Amygdala (tissue), 56 donors: Measurements from ENCODE around the gene HIF1A.

Source experiments
- DNase-seq, 56 donors: peaks; one replicate each; lab custom pipeline; 2025; lab: John Stamatoyannopoulos, UW

The HIF1A gene

DNA sequence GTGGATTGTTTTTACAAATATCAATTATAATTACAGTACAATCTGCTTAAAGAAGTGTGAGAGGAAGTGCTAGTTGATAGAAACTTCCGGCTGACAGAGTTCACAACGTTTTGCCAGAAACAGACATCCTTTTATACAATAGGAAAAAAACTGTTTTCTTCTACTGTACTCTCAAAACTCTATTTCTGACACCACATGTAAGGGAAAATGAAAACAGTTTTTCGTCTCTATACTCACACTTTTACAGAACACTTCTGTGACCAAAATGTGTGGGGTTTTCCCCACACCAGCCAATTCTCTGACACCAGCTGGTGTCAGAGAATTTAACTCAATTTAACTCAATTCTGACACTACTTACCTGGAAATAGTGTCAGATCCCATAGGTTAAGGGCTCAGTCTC lies 24.2 kb upstream of the HIF1A start:
- no peak for DNase-seq

- DNase-seq: no peak
Measured at GRCh38 chr14:61672796-61673195, 22.5 kb upstream of the HIF1A start.

- no peak for DNase-seq
Measured at GRCh38 chr14:61673305-61673704, 22.0 kb upstream of the HIF1A start.

DNA sequence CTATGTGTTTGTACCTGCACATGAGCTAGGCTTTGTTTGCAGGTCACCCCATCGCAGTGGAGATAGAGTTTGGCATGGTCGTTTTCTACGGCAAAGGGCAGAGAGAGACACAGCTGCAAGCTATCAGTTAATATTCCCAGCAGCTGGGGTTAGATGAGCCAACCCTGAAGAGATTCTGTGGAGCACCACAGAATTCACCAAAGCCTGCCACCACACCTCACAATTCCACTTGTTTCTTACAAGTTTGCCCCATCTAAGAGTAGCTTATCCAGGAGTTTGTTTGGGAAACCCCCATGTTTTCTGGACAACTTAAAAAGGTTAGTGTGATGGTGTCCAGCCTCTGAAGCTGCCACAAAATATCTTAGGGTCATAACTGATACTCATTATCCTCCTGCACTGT lies 20.0 kb upstream of the HIF1A start:
- no peak for DNase-seq

DNA sequence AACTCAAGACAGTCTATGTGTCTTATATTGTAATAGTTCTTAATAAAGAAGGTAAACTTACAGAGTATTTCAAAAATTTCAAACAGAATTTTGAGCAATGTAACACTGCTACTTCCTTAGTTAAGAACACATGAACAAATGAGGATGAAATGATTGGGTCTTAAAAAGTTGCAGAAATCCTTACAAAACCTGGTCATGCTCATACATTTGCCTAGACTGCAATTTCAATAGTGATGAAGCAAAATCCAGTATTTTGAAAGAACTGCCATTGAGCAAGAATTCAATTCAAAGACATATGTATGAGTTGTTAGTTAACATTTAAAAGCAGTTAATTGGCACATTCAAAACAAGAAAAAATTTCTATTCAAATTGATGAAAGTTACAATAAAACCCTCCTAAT lies 17.8 kb upstream of the HIF1A start:
- DNase-seq: no peak

DNA sequence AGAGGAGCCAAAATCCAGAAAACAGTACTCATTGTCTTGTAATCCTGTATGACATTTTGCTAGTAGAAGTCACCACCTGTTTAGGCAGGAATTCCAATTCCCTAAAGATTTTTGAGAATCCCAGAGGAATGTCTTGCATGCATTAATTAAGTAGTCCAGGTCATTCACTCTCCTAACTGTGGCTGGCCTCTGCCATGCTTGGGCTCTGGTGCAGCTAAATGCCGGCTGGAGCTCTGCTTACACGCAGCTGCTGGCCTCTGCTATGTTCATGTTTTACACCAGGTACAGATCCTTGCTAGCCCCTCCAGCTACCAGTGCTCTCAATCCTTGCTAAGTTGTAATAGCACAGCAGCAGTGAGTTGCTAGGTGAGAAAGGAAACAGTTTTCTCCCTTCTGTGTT lies 16.3 kb upstream of the HIF1A start:
- DNase-seq: no peak

GRCh38 chr14:61681413-61681812 lies 13.9 kb upstream of the HIF1A start:
- DNase-seq: no peak

GRCh38 chr14:61683108-61683507 lies 12.2 kb upstream of the HIF1A start:
- no peak for DNase-seq

DNA sequence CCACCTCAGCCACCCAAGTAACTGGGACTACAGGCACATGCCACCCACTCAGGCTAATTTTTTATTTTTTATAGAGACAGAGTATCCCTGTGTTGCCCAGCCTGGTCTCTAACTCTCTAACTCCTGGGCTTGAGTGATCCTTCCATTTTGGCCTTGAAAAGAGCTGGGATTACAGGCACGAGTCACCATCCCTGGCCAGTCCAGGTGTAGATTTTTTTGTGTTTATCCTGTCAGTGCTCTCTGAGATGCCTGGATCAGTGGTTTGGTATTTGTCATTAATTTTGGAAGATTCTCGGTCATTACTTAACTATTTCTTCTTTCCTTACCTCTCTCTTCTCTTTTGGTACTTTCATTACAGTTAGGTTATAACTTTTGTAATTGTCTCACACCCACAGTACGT lies 5.3 kb upstream of the HIF1A start:
- no peak for DNase-seq

- DNase-seq: no peak
Measured at GRCh38 chr14:61690982-61691381, 4.3 kb upstream of the HIF1A start.

GRCh38 chr14:61691495-61691894 lies 3.8 kb upstream of the HIF1A start:
- no peak for DNase-seq

DNA sequence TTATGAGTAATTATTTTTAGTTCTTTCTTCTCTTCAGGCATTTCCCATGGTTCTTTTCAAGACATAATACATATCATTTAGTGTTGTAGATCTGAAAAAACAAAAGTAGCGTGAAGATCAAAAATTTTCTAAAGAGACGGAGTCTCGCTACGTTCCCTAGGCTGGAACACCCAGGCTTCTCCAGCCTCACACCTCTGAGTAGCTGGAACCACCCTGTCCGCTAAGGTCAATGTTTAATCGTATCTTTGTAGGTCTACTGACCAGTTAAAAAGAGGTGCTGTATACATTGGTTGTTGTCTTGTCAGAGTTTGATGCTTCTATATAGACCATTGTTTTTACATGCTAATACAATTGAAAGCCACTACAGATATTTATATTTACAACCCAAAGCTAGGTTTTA lies 1.3 kb upstream of the HIF1A start:
- no peak for DNase-seq

- DNase-seq: peak in 51 of 56 donors; percentile 5 to 80 (median 53)
Measured at GRCh38 chr14:61695695-61696527, 598 bp downstream of the HIF1A start.

GRCh38 chr14:61696753-61697318 lies 1.5 kb downstream of the HIF1A start:
- DNase-seq: no peak

DNA sequence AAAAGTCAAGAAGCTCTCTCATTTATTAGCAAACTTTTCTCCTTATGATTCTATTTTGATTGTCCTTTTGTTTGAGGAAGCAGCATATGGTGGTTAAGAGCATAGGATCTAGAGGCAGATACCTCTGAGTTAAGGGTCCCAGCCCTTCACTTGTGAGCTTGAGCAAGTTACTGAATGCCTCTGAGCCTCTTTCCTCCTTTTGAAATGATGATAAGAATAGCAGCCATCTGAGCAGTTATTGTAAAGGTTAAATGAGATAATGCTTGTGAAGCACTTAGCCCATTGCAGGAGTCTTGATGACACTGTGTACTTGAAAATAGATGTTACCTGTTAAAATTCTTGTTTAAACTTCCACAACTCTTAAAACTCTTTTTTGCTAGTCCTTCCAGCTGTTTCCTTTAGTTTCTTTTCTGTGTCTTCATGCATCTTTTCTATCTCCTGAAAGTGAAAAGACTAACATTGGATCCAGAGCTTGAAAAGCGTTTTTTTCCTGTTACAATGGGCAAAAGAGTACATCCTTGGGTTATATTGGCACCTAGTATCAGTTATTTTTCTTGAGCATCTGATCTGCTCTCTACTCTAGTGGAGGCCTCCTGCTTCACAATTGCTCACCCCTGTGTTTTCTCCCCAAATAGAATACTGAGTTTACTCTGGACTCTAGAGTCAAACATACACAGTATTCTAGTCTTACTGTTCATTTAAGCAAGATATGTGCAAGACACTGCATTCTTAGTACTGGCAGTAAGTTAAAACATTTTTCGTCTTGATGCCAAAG lies 3.1 kb downstream of the HIF1A start:
- DNase-seq: no peak

DNA sequence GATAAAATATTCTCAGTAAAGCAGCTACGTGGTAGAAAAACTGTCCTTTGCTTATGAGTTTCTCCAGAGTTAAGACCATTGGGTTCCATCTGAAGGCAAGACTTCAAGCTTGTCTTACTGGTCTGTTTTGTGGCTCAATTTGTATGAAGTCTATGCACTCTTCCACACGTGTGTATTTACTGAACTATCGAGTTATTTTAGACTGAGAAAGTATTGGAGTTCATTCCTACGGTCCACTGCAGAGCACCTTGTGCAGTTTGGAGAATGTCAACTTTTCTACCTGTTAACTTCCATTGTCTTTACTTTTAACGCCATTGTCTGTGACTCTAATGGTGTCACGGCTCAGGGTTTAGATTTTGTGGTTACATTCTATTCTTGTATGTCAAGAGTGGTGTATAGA lies 3.7 kb downstream of the HIF1A start:
- DNase-seq: no peak

- DNase-seq: no peak
Measured at GRCh38 chr14:61700104-61700886, 5.0 kb downstream of the HIF1A start.

GRCh38 chr14:61701946-61702345 lies 6.6 kb downstream of the HIF1A start:
- DNase-seq: no peak

DNA sequence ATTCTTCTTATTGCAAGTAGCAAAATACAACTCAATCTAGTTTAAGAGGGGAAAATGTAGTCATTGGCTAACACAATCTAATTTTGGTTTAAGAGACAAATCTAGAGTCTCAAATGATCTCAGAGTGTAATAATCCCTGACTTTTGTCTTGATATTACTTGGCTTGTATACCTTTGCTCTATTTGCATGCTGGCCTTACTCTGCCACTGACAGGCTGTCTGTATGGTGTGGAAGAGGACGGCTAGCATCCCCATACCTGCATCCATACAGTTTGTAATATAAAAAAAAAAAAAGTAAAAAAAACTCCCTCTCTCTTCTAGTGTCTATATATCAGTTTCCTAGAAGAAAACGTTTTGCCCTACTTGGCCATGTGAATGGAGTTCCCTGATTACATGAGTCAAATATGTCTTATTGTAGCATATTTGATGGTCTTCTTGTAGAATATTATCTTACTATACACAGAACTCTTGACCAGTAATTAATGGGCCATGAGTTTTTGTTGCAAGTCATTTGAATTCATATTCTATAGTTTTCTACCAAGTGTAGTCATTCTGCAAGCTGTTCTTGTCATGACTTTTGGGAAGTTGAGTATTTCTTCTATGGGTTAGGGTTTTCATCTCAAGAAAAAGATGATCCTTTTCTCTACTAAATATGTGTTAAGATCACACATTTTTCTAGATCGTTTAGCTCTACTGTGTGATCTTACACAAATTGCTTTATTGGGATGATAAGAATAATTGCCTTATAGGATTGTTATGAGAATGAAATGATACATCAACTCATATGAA lies 8.2 kb downstream of the HIF1A start:
- DNase-seq: no peak

- no peak for DNase-seq
Measured at GRCh38 chr14:61704554-61704953, 9.2 kb downstream of the HIF1A start.
